Upper lobe of left lung (tissue), 4 donors: Measurements from ENCODE around the gene KAT2B.

Source experiments
- EP300 ChIP-seq, 4 donors: sonication (generic); formaldehyde crosslinking; IDR thresholded peaks; one replicate each; pipeline ENCODE4 v1.5.1; 2017; ENCODE audit warnings: antibody characterized with exemption in 4 of 4, control low read depth in 2 of 4
- TF ChIP-seq, protein P1 (sequence below), 6 experiments: fragments of 450-650 bp in 4 of 6; fragments of 200-600 bp in 2 of 6; sonication (generic) in 2 of 6; IDR thresholded peaks; one replicate each; pipeline ENCODE4 v1.5.1; 2016 to 2019; ENCODE audit warnings: antibody characterized with exemption in 6 of 6

GRCh38 chr3:20097015-20097414 lies 56.8 kb downstream of the KAT2B start:
- TF ChIP-seq, protein P1, sequence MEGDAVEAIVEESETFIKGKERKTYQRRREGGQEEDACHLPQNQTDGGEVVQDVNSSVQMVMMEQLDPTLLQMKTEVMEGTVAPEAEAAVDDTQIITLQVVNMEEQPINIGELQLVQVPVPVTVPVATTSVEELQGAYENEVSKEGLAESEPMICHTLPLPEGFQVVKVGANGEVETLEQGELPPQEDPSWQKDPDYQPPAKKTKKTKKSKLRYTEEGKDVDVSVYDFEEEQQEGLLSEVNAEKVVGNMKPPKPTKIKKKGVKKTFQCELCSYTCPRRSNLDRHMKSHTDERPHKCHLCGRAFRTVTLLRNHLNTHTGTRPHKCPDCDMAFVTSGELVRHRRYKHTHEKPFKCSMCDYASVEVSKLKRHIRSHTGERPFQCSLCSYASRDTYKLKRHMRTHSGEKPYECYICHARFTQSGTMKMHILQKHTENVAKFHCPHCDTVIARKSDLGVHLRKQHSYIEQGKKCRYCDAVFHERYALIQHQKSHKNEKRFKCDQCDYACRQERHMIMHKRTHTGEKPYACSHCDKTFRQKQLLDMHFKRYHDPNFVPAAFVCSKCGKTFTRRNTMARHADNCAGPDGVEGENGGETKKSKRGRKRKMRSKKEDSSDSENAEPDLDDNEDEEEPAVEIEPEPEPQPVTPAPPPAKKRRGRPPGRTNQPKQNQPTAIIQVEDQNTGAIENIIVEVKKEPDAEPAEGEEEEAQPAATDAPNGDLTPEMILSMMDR (IDR thresholded peaks at IDR 0.05): no peak
- TF ChIP-seq EP300 (IDR thresholded peaks at IDR 0.05): no peak
